Lower lobe of right lung (tissue), 2 donors: ENCODE data around the gene PHTF1. TPM values are rescaled to one million over a fixed set of nuclear protein-coding genes. Genes with fewer than 3 reads are reported as not detected.

Experiments used
- ATAC-seq, 2 donors: fragments of 200-7000 bp; cut with Tn5 transposase; one replicate each; pipeline ENCODE4 v1.9.1; 2020 to 2022; ENCODE audit warnings: mild to moderate bottlenecking in 2 of 2, moderate library complexity in 2 of 2
- DNase-seq: peaks from one replicate; pipeline ENCODE4 v3.0.0-alpha.2; 2020
- H3K27ac ChIP-seq: fragments of 200-600 bp; one replicate; pipeline ENCODE4 v1.8.0; 2022
- H3K27me3 ChIP-seq: fragments of 200-600 bp; one replicate; pipeline ENCODE4 v1.8.0; 2022; ENCODE audit warnings: low read depth
- H3K36me3 ChIP-seq: fragments of 200-600 bp; one replicate; pipeline ENCODE4 v1.8.0; 2022; ENCODE audit warnings: mild to moderate bottlenecking
- H3K4me1 ChIP-seq: fragments of 200-600 bp; one replicate; pipeline ENCODE4 v1.8.0; 2022
- H3K4me3 ChIP-seq: fragments of 200-600 bp; one replicate; pipeline ENCODE4 v1.8.0; 2022; ENCODE audit warnings: mild to moderate bottlenecking
- H3K9me3 ChIP-seq: fragments of 200-600 bp; one replicate; pipeline ENCODE4 v1.8.0; 2022
- CTCF ChIP-seq: fragments of 200-600 bp; IDR thresholded peaks from one replicate; pipeline ENCODE4 v1.8.0; 2022; ENCODE audit warnings: antibody characterized with exemption, mild to moderate bottlenecking
- intact Hi-C: fragments of 100-400 bp; cut with DNase I; formaldehyde crosslinking; loops from one replicate; pipeline ENCODE4 v1.11.0; 2022
- total RNA-seq: library from RNA; stranded (reverse); fragmentation: NEBNext Ultra II Directional; extraction: Animal tissue kit (Norgen Biotek cat#: 25700); gene quantifications from one replicate; pipeline ENCODE4 v1.2.1, GENCODE V29; 2021
- donor health status: DM: no; HTN: yes; CAD: no; lungs with severe emphysema.

Gene PHTF1
- total RNA-seq, 1 donor from 2014 or later: 18.3 TPM

GRCh38 chr1:113654883-113655282, 104.4 kb downstream of the PHTF1 start:
- no peak overlapping the region for H3K27ac ChIP-seq
- no peaks in the 10 kb centered on the region for H3K27me3 ChIP-seq
- intact Hi-C loops: no loop called here
- ATAC-seq: no peak
- no peaks in the 10 kb centered on the region for H3K9me3 ChIP-seq
- H3K4me3 ChIP-seq: no peak overlapping the region
- no peaks in the 10 kb centered on the region for H3K4me1 ChIP-seq
- no peak for TF ChIP-seq CTCF
- peaks cover 38% of the 10 kb centered on the region for H3K36me3 ChIP-seq
- no peak for DNase-seq

- peaks cover 30% of the 10 kb centered on the region for H3K36me3 ChIP-seq
- no peaks in the 10 kb centered on the region for H3K4me1 ChIP-seq
- no peak overlapping the region for H3K4me3 ChIP-seq
- H3K27ac ChIP-seq: no peak overlapping the region
- no peak for TF ChIP-seq CTCF
- no peaks in the 10 kb centered on the region for H3K9me3 ChIP-seq
- ATAC-seq: no peak
- intact Hi-C loops: no loop called here
- no peaks in the 10 kb centered on the region for H3K27me3 ChIP-seq
- no peak for DNase-seq
These were observed 105.5 kb downstream of the PHTF1 start for GRCh38 chr1:113653741-113654140.

- Histone ChIP-seq H3K4me3 (no peak overlapping the region), H3K9me3 (no peaks in the 10 kb centered on the region), H3K36me3 (peaks cover 32% of the 10 kb centered on the region), H3K27ac (no peak overlapping the region), H3K4me1 (no peaks in the 10 kb centered on the region), H3K27me3 (no peaks in the 10 kb centered on the region)
- intact Hi-C loops: no loop called here
- no peak for DNase-seq
- no peak for TF ChIP-seq CTCF
- peak in 1 of 2 donors; percentile 65 for ATAC-seq
These were observed 106.5 kb downstream of the PHTF1 start for GRCh38 chr1:113652771-113653170.

GRCh38 chr1:113648478-113648877, 110.8 kb downstream of the PHTF1 start:
- Histone ChIP-seq H3K9me3 (no peaks in the 10 kb centered on the region), H3K27ac (no peak overlapping the region), H3K4me1 (no peaks in the 10 kb centered on the region), H3K4me3 (no peak overlapping the region), H3K36me3 (peaks cover 43% of the 10 kb centered on the region), H3K27me3 (no peaks in the 10 kb centered on the region)
- DNase-seq (no peak), ATAC-seq (no peak)
- TF ChIP-seq CTCF: no peak
- intact Hi-C loops: no loop called here

GRCh38 chr1:113647164-113647563, 112.1 kb downstream of the PHTF1 start:
- no peaks in the 10 kb centered on the region for H3K4me1 ChIP-seq
- no peaks in the 10 kb centered on the region for H3K27me3 ChIP-seq
- DNase-seq (no peak), ATAC-seq (no peak)
- H3K9me3 ChIP-seq: no peaks in the 10 kb centered on the region
- intact Hi-C loops: no loop called here
- TF ChIP-seq CTCF: no peak
- H3K4me3 ChIP-seq: no peak overlapping the region
- H3K36me3 ChIP-seq: peaks cover 52% of the 10 kb centered on the region
- no peak overlapping the region for H3K27ac ChIP-seq

Other genes with a start within 250 kb of the PHTF1 start
- gene RSBN1, start 53.0 kb upstream of the PHTF1 start, total RNA-seq: 21.0 TPM
- gene PTPN22, start 112.2 kb upstream of the PHTF1 start, total RNA-seq: 14.1 TPM
- 1.3 TPM for gene BCL2L15, start 128.1 kb upstream of the PHTF1 start, total RNA-seq
- gene AP4B1, start 145.3 kb upstream of the PHTF1 start, total RNA-seq: 16.3 TPM
- gene DCLRE1B, start 145.8 kb upstream of the PHTF1 start, total RNA-seq: 8.3 TPM
- gene HIPK1, start 169.8 kb upstream of the PHTF1 start, total RNA-seq: 95.0 TPM
- gene OLFML3, start 220.0 kb upstream of the PHTF1 start, total RNA-seq: 38.9 TPM